Nephron progenitor cell (in vitro differentiated cells): ENCODE data around the gene NTM.

Source experiments
- DNase-seq: peaks from one replicate; pipeline ENCODE4 v3.0.0; 2021
- H3K27ac Mint-ChIP-seq: 2 replicates; pipeline ENCODE4 v1.8.0; 2021; ENCODE audit warnings: mild to moderate bottlenecking, moderate library complexity, mixed read lengths
- H3K27me3 Mint-ChIP-seq: 2 replicates; pipeline ENCODE4 v1.8.0; 2021; ENCODE audit warnings: mild to moderate bottlenecking, low read depth, mixed read lengths; ENCODE audit not compliant: poor library complexity
- H3K36me3 Mint-ChIP-seq: 2 replicates; pipeline ENCODE4 v1.8.0; 2021; ENCODE audit warnings: low read depth, mixed read lengths
- H3K4me1 Mint-ChIP-seq: 2 replicates; pipeline ENCODE4 v1.8.0; 2021; ENCODE audit warnings: mixed read lengths
- H3K4me3 Mint-ChIP-seq: 2 replicates; pipeline ENCODE4 v1.8.0; 2021; ENCODE audit warnings: mild to moderate bottlenecking, moderate library complexity, mixed read lengths
- H3K9me3 Mint-ChIP-seq: 2 replicates; pipeline ENCODE4 v1.8.0; 2021; ENCODE audit warnings: mild to moderate bottlenecking, moderate library complexity, mixed read lengths
- TF ChIP-seq, protein P1 (sequence below): fragments of 200-600 bp; sonication (generic); IDR thresholded peaks from 2 replicates; pipeline ENCODE4 v1.5.0; 2021; ENCODE audit warnings: antibody characterized with exemption

The NTM gene

DNA sequence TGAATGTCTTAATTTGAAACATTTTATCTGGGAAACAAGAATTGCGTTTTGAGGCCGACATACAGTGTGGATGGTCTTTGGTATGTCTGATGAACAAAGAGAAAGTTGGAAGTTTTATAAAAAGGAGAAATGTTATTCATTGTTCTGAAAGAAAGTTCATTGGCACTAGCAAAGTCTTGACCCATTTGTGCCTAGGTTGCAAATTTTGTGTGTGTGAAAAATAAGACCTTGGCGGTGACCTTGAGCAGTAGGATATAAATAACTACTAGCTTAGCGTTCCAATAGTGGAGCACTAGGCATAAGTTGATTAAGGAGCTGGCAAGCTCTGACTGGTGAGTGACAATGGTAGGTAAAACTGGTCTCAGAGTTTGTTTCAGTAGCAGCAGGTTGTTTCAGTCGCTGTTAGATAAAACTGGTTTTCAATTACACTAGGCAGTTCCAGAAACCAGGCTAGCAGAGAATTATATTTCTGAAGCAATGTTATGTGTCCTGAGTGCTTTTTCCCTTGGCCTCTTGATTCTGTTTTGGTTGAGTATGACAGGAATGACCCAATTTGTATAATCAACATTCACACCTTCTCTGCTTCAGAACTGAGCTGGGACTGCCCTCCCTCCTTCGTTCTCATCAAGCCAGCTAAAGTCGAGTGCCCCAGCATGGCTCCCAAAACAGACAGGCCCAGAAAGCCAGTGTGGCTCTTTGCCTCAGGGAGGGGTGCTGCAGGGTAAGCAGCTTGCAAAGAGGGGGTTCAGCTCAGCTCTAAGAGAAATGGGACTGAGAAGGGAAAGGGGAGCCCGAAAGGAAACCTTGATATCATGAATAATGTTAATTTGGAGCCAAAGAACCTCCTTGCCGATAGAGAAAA lies 85.7 kb downstream of the NTM start:
- no peak for DNase-seq
- Mint-ChIP-seq H3K27me3 (no peaks in the 10 kb centered on the region), H3K4me1 (peaks cover 34% of the 10 kb centered on the region), H3K9me3 (no peaks in the 10 kb centered on the region), H3K36me3 (no peaks in the 10 kb centered on the region), H3K27ac (no peak overlapping the region), H3K4me3 (no peak overlapping the region)
- TF ChIP-seq, protein P1, sequence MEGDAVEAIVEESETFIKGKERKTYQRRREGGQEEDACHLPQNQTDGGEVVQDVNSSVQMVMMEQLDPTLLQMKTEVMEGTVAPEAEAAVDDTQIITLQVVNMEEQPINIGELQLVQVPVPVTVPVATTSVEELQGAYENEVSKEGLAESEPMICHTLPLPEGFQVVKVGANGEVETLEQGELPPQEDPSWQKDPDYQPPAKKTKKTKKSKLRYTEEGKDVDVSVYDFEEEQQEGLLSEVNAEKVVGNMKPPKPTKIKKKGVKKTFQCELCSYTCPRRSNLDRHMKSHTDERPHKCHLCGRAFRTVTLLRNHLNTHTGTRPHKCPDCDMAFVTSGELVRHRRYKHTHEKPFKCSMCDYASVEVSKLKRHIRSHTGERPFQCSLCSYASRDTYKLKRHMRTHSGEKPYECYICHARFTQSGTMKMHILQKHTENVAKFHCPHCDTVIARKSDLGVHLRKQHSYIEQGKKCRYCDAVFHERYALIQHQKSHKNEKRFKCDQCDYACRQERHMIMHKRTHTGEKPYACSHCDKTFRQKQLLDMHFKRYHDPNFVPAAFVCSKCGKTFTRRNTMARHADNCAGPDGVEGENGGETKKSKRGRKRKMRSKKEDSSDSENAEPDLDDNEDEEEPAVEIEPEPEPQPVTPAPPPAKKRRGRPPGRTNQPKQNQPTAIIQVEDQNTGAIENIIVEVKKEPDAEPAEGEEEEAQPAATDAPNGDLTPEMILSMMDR, result no peak

GRCh38 chr11:131457163-131457562 lies 86.7 kb downstream of the NTM start:
- DNase-seq, result no peak
- Mint-ChIP-seq H3K27me3 (peaks cover 4% of the 10 kb centered on the region), H3K4me1 (peaks cover 39% of the 10 kb centered on the region), H3K36me3 (no peaks in the 10 kb centered on the region), H3K9me3 (no peaks in the 10 kb centered on the region), H3K4me3 (no peak overlapping the region), H3K27ac (no peak overlapping the region)
- TF ChIP-seq, protein P1, result no peak

GRCh38 chr11:131458421-131458820 lies 88.0 kb downstream of the NTM start:
- Mint-ChIP-seq H3K9me3 (no peaks in the 10 kb centered on the region), H3K36me3 (no peaks in the 10 kb centered on the region), H3K27ac (no peak overlapping the region), H3K4me3 (no peak overlapping the region), H3K27me3 (peaks cover 4% of the 10 kb centered on the region), H3K4me1 (peaks cover 40% of the 10 kb centered on the region)
- TF ChIP-seq, protein P1, result no peak
- DNase-seq, result no peak

- peaks cover 44% of the 10 kb centered on the region for H3K4me1 Mint-ChIP-seq
Observed at GRCh38 chr11:131460931-131461330, 90.5 kb downstream of the NTM start.

DNA sequence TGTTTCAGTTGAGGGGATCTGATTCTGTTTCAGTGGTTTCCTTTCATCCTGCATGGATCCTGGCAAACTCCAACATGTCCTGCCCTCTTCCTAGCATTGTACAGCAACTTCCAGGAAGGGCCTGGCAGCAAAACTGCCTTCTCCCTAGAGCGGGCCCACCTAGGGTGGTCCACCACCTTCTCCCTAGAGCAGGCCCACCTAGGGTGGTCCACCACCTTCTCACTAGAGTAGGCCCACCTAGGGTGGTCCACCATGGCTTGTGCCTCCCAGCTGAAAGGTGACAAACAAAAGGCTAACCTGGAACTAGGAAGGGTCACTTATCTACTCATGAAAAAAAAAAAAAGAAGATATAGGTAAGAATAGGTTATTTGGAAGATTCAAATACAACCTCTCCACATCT lies 92.2 kb downstream of the NTM start:
- peaks cover 4% of the 10 kb centered on the region for H3K27me3 Mint-ChIP-seq
- H3K9me3 Mint-ChIP-seq, result no peaks in the 10 kb centered on the region
- TF ChIP-seq, protein P1, result no peak
- H3K36me3 Mint-ChIP-seq, result no peaks in the 10 kb centered on the region
- no peak overlapping the region for H3K27ac Mint-ChIP-seq
- no peak for DNase-seq
- H3K4me3 Mint-ChIP-seq, result no peak overlapping the region
- peaks cover 48% of the 10 kb centered on the region for H3K4me1 Mint-ChIP-seq

More at GRCh38 chr11:131460931-131461330, 90.5 kb downstream of the NTM start:
- no peak overlapping the region for H3K4me3 Mint-ChIP-seq
- H3K36me3 Mint-ChIP-seq, result no peaks in the 10 kb centered on the region
- H3K27ac Mint-ChIP-seq, result no peak overlapping the region
- H3K9me3 Mint-ChIP-seq, result no peaks in the 10 kb centered on the region
- DNase-seq, result no peak
- TF ChIP-seq, protein P1, result no peak
- peaks cover 4% of the 10 kb centered on the region for H3K27me3 Mint-ChIP-seq

DNA sequence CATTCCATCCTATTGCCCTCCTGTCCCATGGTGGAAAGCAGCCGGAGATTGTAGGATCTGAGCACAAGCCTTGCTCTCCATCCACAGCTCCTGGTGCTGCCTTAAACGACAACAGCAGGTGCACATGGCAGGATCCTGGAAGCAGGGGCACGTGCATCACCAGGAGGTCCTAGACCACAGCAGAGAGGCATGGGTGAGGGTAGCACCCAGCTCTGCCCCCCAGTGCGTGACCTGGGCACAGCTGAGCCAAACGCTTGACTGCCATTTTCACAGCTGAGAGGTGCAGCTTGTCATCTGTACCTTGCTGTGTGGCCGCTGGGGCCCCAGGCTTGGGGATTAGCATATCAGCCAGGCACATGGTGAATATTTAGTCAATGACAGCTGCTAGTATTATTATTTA lies 92.7 kb downstream of the NTM start:
- peaks cover 4% of the 10 kb centered on the region for H3K27me3 Mint-ChIP-seq
- H3K9me3 Mint-ChIP-seq, result no peaks in the 10 kb centered on the region
- peaks cover 53% of the 10 kb centered on the region for H3K4me1 Mint-ChIP-seq
- H3K4me3 Mint-ChIP-seq, result no peak overlapping the region
- TF ChIP-seq, protein P1, result no peak
- no peak for DNase-seq
- H3K36me3 Mint-ChIP-seq, result no peaks in the 10 kb centered on the region
- H3K27ac Mint-ChIP-seq, result no peak overlapping the region
